Lower lobe of right lung (tissue), 2 donors: ENCODE data around the gene SCTR. TPM values are rescaled to one million over a fixed set of nuclear protein-coding genes. Genes with fewer than 3 reads are reported as not detected.

Experiments used
- ATAC-seq, 2 donors: fragments of 200-7000 bp; cut with Tn5 transposase; one replicate each; pipeline ENCODE4 v1.9.1; 2020 to 2022; ENCODE audit warnings: mild to moderate bottlenecking in 2 of 2, moderate library complexity in 2 of 2
- DNase-seq: peaks from one replicate; pipeline ENCODE4 v3.0.0-alpha.2; 2020
- H3K27ac ChIP-seq: fragments of 200-600 bp; one replicate; pipeline ENCODE4 v1.8.0; 2022
- H3K27me3 ChIP-seq: fragments of 200-600 bp; one replicate; pipeline ENCODE4 v1.8.0; 2022; ENCODE audit warnings: low read depth
- H3K36me3 ChIP-seq: fragments of 200-600 bp; one replicate; pipeline ENCODE4 v1.8.0; 2022; ENCODE audit warnings: mild to moderate bottlenecking
- H3K4me1 ChIP-seq: fragments of 200-600 bp; one replicate; pipeline ENCODE4 v1.8.0; 2022
- H3K4me3 ChIP-seq: fragments of 200-600 bp; one replicate; pipeline ENCODE4 v1.8.0; 2022; ENCODE audit warnings: mild to moderate bottlenecking
- H3K9me3 ChIP-seq: fragments of 200-600 bp; one replicate; pipeline ENCODE4 v1.8.0; 2022
- intact Hi-C: fragments of 100-400 bp; cut with DNase I; formaldehyde crosslinking; loops from one replicate; pipeline ENCODE4 v1.11.0; 2022
- total RNA-seq: library from RNA; stranded (reverse); fragmentation: NEBNext Ultra II Directional; extraction: Animal tissue kit (Norgen Biotek cat#: 25700); gene quantifications from one replicate; pipeline ENCODE4 v1.2.1, GENCODE V29; 2021
- TF ChIP-seq, protein P1 (sequence below): fragments of 200-600 bp; IDR thresholded peaks from one replicate; pipeline ENCODE4 v1.8.0; 2022; ENCODE audit warnings: antibody characterized with exemption, mild to moderate bottlenecking
- donor health status: DM: no; HTN: yes; CAD: no; lungs with severe emphysema.

Gene SCTR
- total RNA-seq, 1 donor from 2014 or later, result 13.2 TPM

DNA sequence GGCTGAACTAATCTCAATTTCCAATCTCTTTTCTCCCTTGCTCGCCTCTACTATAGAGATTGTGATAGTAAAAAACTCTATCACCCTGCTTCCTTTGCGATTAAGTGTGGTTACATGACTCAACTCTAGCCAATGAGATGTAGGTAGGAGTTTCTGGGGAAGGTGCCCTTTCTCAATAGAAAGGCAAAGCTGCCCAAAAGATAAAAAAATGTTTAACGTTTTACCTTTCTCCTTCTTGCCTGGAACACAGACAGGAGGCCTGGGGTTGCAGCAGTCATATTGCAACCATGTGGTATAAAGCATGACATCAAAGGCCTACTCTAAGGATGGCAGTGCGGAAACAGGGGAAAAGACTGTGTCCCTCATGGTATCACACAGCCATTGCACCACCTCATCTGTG lies 61.1 kb downstream of the SCTR start:
- TF ChIP-seq, protein P1, sequence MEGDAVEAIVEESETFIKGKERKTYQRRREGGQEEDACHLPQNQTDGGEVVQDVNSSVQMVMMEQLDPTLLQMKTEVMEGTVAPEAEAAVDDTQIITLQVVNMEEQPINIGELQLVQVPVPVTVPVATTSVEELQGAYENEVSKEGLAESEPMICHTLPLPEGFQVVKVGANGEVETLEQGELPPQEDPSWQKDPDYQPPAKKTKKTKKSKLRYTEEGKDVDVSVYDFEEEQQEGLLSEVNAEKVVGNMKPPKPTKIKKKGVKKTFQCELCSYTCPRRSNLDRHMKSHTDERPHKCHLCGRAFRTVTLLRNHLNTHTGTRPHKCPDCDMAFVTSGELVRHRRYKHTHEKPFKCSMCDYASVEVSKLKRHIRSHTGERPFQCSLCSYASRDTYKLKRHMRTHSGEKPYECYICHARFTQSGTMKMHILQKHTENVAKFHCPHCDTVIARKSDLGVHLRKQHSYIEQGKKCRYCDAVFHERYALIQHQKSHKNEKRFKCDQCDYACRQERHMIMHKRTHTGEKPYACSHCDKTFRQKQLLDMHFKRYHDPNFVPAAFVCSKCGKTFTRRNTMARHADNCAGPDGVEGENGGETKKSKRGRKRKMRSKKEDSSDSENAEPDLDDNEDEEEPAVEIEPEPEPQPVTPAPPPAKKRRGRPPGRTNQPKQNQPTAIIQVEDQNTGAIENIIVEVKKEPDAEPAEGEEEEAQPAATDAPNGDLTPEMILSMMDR, result no peak
- intact Hi-C loops, result no loop called here

DNA sequence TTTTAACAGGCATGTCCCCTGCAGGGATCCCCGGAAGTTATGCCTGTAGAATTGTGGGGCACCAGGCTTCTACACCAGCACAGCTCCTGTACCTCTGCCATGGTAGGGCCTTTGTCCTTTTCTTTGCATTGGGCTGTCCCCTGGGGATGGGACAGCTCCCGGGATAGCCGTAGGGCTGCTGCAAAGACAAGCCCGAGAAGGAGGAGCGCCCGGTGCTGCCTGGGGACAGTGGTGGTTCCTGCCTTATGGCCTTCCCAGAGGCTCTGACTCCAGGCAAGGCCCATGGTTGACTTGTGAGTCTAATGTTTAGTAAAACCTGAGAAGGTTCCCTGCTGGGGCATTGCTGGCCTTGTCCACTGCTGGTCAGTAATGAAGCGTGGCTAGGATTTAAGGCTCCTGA lies 61.7 kb downstream of the SCTR start:
- Histone ChIP-seq H3K4me1 (peaks cover 7% of the 10 kb centered on the region), H3K27ac (no peak overlapping the region), H3K9me3 (no peaks in the 10 kb centered on the region), H3K36me3 (no peaks in the 10 kb centered on the region), H3K4me3 (no peak overlapping the region), H3K27me3 (no peaks in the 10 kb centered on the region)
- ATAC-seq (no peak), DNase-seq (no peak)
- TF ChIP-seq, protein P1, result no peak
- intact Hi-C loops, result no loop called here

More for the DNA sequence above, 61.1 kb downstream of the SCTR start:
- peaks cover 9% of the 10 kb centered on the region for H3K4me1 ChIP-seq
- no peak overlapping the region for H3K27ac ChIP-seq
- H3K36me3 ChIP-seq, result no peaks in the 10 kb centered on the region
- H3K9me3 ChIP-seq, result no peaks in the 10 kb centered on the region
- no peak overlapping the region for H3K4me3 ChIP-seq
- no peaks in the 10 kb centered on the region for H3K27me3 ChIP-seq
- ATAC-seq (no peak), DNase-seq (no peak)

DNA sequence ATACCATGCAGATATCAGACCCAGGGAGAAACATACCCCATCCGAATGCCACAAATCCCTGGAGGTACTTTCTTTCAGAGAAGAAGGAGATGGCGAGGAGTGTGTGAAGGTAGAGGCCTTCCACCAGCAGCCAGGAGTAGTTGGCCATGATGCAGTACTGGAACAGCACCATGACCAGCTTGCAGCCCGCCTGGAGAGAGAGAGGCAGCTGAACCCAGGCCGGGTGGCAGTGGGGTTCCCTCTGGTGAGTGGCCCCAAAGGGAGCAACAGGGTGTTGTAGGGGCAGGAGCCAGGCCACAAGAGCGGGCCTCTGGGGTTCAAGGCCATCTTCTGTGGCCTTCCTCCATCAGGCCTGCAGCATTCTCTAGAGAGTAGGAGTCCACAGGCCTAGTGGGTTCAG lies 62.5 kb downstream of the SCTR start:
- TF ChIP-seq, protein P1, result no peak
- ATAC-seq (no peak), DNase-seq (no peak)
- no peaks in the 10 kb centered on the region for H3K36me3 ChIP-seq
- intact Hi-C loops, result no loop called here
- H3K9me3 ChIP-seq, result no peaks in the 10 kb centered on the region
- H3K27me3 ChIP-seq, result no peaks in the 10 kb centered on the region
- H3K27ac ChIP-seq, result no peak overlapping the region
- peaks cover 7% of the 10 kb centered on the region for H3K4me1 ChIP-seq
- H3K4me3 ChIP-seq, result no peak overlapping the region

DNA sequence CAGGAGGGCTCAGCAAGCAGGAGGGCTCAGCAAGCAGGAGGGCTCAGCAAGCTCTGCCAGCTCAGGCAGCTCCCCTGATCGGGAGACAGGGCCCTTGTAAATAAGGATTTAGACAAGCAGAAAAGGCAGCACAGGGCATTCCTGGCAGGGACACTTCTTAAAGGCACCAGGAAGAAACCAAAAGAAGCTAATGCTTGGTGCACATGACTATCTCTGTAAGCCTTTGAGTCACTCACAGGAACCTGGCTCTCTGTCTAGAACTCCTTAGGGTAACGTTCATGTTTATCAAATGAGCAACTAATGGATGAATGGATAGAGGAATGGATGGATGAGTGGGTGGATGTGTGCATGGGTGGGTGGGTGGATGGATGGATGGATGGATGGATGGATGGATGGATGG lies 64.2 kb downstream of the SCTR start:
- ATAC-seq, result no peak

DNA sequence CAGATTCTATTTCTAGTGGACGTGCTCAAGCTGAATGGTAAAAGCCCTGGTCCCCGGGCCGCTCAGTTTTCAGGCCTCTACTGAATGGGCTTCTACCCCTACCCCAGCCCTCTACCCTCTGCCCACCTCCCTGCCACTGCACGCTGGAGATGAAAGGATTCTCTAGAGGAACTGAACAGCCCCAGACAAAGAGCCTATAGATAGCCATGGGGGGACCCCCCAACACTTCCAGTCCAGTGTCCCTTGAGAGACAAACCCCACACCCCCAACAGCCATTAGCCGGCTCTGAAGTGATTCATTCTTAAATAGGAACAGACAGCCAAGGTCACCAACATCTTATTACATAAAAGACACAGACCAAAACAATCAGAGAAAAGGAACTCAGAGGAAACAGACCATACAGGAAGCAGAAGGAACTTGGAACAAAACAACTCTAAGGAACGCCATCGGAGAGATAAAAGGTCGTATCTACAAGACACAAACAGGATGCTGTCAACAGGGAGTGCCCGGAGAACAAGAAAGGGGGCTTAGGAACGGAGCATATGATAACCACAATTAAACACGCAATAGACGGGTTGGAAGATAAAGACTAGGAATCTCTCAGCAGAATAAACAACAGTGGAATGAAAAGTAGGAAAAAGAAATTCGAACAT lies 69.1 kb downstream of the SCTR start:
- TF ChIP-seq, protein P1, result no peak
- ATAC-seq, result no peak

More for the DNA sequence above, 64.2 kb downstream of the SCTR start:
- no peak for DNase-seq
- no peaks in the 10 kb centered on the region for H3K36me3 ChIP-seq
- intact Hi-C loops, result no loop called here
- H3K4me3 ChIP-seq, result no peak overlapping the region
- H3K27me3 ChIP-seq, result no peaks in the 10 kb centered on the region
- H3K4me1 ChIP-seq, result peaks cover under 1% of the 10 kb centered on the region
- no peaks in the 10 kb centered on the region for H3K9me3 ChIP-seq
- H3K27ac ChIP-seq, result no peak overlapping the region
- TF ChIP-seq, protein P1, result no peak

More for the DNA sequence above, 69.1 kb downstream of the SCTR start:
- no peak for DNase-seq
- H3K27ac ChIP-seq, result no peak overlapping the region
- H3K9me3 ChIP-seq, result no peaks in the 10 kb centered on the region
- H3K27me3 ChIP-seq, result no peaks in the 10 kb centered on the region
- H3K4me1 ChIP-seq, result no peaks in the 10 kb centered on the region
- no peaks in the 10 kb centered on the region for H3K36me3 ChIP-seq
- H3K4me3 ChIP-seq, result no peak overlapping the region
- intact Hi-C loops, result no loop called here
